ENCODE data around the gene ATG9A.

- TF ChIP-seq POLR2AphosphoS5 (IDR thresholded peaks at IDR 0.05) (no peak), POLR2A (IDR thresholded peaks at IDR 0.05) (no peak)
These were observed 53.3 kb downstream of the ATG9A start for GRCh38 chr2:219175928-219176817.
